Measurements from ENCODE around the gene AFF3. TPM values are rescaled to one million over a fixed set of nuclear protein-coding genes. Genes with fewer than 3 reads are reported as not detected.

The AFF3 gene
- total RNA-seq, 4 donors from 2014 or later = 3.1 to 5.0 (median 3.7) TPM

DNA sequence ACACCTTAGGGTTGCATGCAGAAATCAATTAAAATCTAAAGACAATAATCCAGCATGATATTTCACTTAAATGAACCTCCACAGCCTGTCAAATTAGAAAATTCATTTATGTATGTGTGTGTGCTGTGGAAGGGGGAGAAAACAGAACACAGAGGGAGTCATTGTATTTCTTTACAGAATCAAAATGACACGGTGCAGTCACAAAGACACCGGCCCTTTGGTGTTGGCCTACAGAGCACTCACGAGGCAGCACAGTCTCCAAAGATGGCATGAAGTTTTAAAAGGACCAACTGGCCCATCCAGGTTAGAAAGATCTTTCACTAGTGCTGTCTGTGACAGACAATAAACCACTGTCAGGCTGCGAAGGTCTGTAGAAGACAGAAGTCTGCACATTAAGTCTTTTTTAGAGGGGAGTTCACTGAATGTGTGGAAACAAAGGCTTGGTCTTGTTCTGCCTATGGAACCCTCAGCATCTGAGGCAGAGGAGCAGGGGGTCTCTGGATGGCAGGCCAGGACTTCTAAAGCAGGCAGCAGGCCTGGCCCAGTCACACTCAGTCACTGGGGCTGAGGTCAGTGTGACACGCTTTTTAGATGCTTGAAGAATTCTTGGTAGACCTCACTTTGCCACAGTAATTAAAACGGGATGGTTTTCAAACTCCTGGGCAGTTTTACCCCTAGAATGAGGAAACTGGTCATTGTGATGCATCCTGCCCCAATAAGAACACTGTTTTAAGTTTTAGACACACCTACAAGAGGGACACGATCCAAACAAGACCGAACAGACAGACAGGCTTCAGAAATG is 184.9 kb downstream of the AFF3 start:
- 83% methylated on average over 8 of the region's 8 CpGs for WGBS
- no peak overlapping the region for H3K4me3 ChIP-seq
- no peaks in the 10 kb centered on the region for H3K36me3 ChIP-seq
- no peak for DNase-seq (ENCODE audit: low spot score in 2 of 2)
- H3K4me1 ChIP-seq = no peaks in the 10 kb centered on the region
- no peak for TF ChIP-seq POLR2AphosphoS5 (IDR thresholded peaks at IDR 0.05)
- TF ChIP-seq EP300 (IDR thresholded peaks at IDR 0.05) = no peak
- TF ChIP-seq, protein P1, sequence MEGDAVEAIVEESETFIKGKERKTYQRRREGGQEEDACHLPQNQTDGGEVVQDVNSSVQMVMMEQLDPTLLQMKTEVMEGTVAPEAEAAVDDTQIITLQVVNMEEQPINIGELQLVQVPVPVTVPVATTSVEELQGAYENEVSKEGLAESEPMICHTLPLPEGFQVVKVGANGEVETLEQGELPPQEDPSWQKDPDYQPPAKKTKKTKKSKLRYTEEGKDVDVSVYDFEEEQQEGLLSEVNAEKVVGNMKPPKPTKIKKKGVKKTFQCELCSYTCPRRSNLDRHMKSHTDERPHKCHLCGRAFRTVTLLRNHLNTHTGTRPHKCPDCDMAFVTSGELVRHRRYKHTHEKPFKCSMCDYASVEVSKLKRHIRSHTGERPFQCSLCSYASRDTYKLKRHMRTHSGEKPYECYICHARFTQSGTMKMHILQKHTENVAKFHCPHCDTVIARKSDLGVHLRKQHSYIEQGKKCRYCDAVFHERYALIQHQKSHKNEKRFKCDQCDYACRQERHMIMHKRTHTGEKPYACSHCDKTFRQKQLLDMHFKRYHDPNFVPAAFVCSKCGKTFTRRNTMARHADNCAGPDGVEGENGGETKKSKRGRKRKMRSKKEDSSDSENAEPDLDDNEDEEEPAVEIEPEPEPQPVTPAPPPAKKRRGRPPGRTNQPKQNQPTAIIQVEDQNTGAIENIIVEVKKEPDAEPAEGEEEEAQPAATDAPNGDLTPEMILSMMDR (IDR thresholded peaks at IDR 0.05) = no peak
- TF ChIP-seq POLR2A (IDR thresholded peaks at IDR 0.05) = no peak
- no peaks in the 10 kb centered on the region for H3K9me3 ChIP-seq
- H3K27me3 ChIP-seq = no peaks in the 10 kb centered on the region
- H3K27ac ChIP-seq = no peak overlapping the region

DNA sequence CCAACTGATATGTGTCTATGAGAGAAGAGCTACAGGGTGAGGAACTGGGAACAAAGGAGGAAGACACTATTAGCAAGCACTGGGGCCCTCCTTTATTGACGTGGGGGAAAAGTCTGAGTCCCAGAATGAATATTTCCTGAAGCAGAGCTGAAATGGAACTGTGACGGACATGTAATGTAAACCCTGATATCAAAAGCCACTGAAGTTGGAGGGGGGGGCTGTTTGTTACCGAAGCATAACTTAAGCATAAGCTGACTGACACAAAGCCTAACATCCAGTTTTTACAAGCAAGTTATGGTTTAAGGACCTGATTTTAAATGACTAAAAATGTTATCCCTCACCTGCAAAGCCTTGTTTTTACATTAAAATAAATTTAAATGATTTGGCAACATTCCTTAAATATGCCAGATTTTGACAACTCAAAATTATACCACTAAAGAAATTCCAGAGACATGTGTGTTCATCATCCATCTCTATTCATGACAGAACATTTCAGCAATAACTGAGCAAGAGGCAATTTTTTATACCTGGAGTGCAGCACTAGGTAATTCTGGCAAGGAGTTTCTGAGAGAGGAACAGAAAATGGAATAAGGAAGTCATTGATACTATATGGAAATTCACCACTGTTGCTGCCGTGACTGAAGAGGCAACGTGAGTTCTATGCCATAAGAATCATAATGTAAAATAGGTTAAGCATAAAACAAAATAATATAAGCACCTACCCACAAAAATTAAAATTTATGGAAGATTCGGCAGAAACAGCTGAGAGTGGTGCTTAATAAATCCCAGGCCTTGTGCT is 186.0 kb downstream of the AFF3 start:
- H3K27ac ChIP-seq = no peak overlapping the region
- H3K27me3 ChIP-seq = no peaks in the 10 kb centered on the region
- TF ChIP-seq, protein P1 (IDR thresholded peaks at IDR 0.05) = no peak
- TF ChIP-seq POLR2AphosphoS5 (IDR thresholded peaks at IDR 0.05) (no peak), EP300 (IDR thresholded peaks at IDR 0.05) (no peak), POLR2A (IDR thresholded peaks at IDR 0.05) (no peak)
- H3K36me3 ChIP-seq = no peaks in the 10 kb centered on the region
- no peak for DNase-seq (ENCODE audit: low spot score in 2 of 2)
- no peaks in the 10 kb centered on the region for H3K4me1 ChIP-seq
- H3K9me3 ChIP-seq = no peaks in the 10 kb centered on the region
- no peak overlapping the region for H3K4me3 ChIP-seq
- WGBS = 63% methylated on average over 6 of the region's 6 CpGs

DNA sequence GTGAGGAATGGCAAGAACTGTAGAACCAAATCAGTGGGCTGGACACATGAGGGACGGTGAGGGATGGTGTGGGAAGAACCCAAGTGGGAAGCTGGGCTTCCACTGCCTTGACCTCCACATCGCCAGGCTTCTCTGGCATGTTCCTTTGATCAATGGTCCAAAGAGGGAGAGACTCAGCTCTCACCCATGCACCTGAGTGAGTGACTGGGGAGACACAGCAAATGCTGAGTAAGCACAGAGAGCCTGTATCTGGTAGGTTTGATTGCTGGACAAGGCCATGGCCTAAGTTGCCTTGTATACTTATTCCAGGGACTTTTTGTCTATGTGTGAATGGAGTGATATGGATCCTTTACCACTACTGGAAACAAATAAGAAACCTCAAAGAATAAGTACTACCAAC is 188.6 kb downstream of the AFF3 start:
- 96% methylated on average over 2 of the region's 2 CpGs for WGBS
- H3K4me3 ChIP-seq = no peak overlapping the region
- TF ChIP-seq, protein P1 (IDR thresholded peaks at IDR 0.05) = no peak
- TF ChIP-seq EP300 (IDR thresholded peaks at IDR 0.05) (no peak), POLR2A (IDR thresholded peaks at IDR 0.05) (no peak), POLR2AphosphoS5 (IDR thresholded peaks at IDR 0.05) (no peak)
- no peaks in the 10 kb centered on the region for H3K36me3 ChIP-seq
- no peaks in the 10 kb centered on the region for H3K27me3 ChIP-seq
- H3K27ac ChIP-seq = no peak overlapping the region
- no peak for DNase-seq (ENCODE audit: low spot score in 2 of 2)
- no peaks in the 10 kb centered on the region for H3K9me3 ChIP-seq
- H3K4me1 ChIP-seq = no peaks in the 10 kb centered on the region

DNA sequence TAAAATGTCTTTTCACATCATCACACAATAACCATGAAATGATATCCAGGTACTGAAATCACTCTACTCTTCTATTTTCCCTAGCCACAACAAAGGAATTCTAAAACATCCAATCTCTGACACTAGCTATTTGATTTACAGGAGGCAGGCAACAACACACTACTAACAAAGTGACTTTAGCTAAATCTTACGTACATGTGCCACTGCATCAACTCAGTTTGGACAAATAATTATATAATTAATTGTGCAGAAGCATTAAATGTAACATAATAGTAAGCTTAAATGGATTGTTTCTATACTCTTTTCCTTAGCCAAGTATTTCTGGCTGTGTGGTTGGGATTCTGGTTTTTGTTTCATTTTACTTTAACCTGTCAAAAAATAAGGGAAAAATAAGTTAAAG is 192.4 kb downstream of the AFF3 start:
- no peaks in the 10 kb centered on the region for H3K36me3 ChIP-seq
- no peaks in the 10 kb centered on the region for H3K4me1 ChIP-seq
- H3K27ac ChIP-seq = no peak overlapping the region
- 95% methylated on average over 1 of the region's 1 CpG for WGBS
- H3K27me3 ChIP-seq = no peaks in the 10 kb centered on the region
- H3K4me3 ChIP-seq = no peak overlapping the region
- DNase-seq (ENCODE audit: low spot score in 2 of 2) = no peak
- TF ChIP-seq EP300 (IDR thresholded peaks at IDR 0.05) (no peak), POLR2AphosphoS5 (IDR thresholded peaks at IDR 0.05) (no peak), POLR2A (IDR thresholded peaks at IDR 0.05) (no peak)
- TF ChIP-seq, protein P1 (IDR thresholded peaks at IDR 0.05) = no peak
- H3K9me3 ChIP-seq = no peaks in the 10 kb centered on the region

DNA sequence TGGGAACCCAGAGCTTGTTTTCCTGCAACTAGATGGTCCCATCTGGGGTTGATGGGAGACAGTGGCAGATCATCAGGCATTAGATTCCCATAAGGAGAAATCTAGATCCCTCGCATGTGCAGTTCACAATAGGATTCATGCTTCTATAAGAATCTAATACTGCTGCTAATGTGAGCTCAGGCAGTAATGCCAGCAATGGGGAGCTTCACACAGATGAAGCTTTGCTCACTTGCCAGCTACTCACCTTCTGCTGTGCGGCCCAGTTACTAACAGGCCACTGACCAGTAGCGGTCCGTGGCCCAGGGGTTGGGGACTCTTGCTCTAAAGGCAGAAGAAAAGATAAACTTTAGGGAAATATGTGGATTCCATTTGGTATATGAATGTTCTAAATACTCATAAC is 192.9 kb downstream of the AFF3 start:
- Histone ChIP-seq H3K27ac (no peak overlapping the region), H3K27me3 (no peaks in the 10 kb centered on the region), H3K36me3 (no peaks in the 10 kb centered on the region), H3K4me3 (no peak overlapping the region), H3K4me1 (no peaks in the 10 kb centered on the region), H3K9me3 (no peaks in the 10 kb centered on the region)
- DNase-seq (ENCODE audit: low spot score in 2 of 2) = no peak
- TF ChIP-seq POLR2AphosphoS5 (IDR thresholded peaks at IDR 0.05) (no peak), POLR2A (IDR thresholded peaks at IDR 0.05) (no peak), EP300 (IDR thresholded peaks at IDR 0.05) (no peak)
- TF ChIP-seq, protein P1 (IDR thresholded peaks at IDR 0.05) = no peak
- WGBS = 96% methylated on average over 4 of the region's 4 CpGs
